SK-N-SH (cell line): ENCODE measurements around the gene C10orf67. TPM values are rescaled to one million over a fixed set of nuclear protein-coding genes. Genes with fewer than 3 reads are reported as not detected.
A peak's percentile ranks its signal among the peaks of the same experiment; 100 is the strongest.

ENCODE experiments used
- CTCF ChIA-PET: fragments of 300-600, 350-600 bp; formaldehyde crosslinking; extraction: SDS; loops from one replicate; lab custom pipeline; 2021; lab: Yijun Ruan, JAX
- POLR2A ChIA-PET: fragments of 350-600 bp; sonication (Branson Sonifier 250); formaldehyde crosslinking; extraction: SDS; loops from one replicate; lab custom pipeline; 2020; ENCODE audit warnings: antibody characterized with exemption, inconsistent platforms; lab: Yijun Ruan, JAX
- DNase-seq: peaks from one replicate; pipeline ENCODE4 v3.0.0; 2012
- H2AFZ ChIP-seq: fragments of 200-600 bp; sonication (generic); 2 replicates; pipeline ENCODE4 v1.8.1; 2016; ENCODE audit warnings: antibody characterized with exemption, mild to moderate bottlenecking, low read depth
- H3F3A ChIP-seq: fragments of 200-600 bp; sonication (generic); replicated peaks from 2 replicates; pipeline ENCODE3; 2016; ENCODE audit warnings: antibody characterized with exemption, mild to moderate bottlenecking; ENCODE audit not compliant: insufficient read depth
- H3K27ac ChIP-seq, 2 experiments: fragments of 200-500 bp in 1 of 2; fragments of 200-600 bp in 1 of 2; sonication (Bioruptor generic) in 1 of 2; sonication (generic), shearing (Covaris generic) in 1 of 2; 2 replicates each; pipeline versions ENCODE4 v1.5.1 to v1.6.1; 2014 to 2016; ENCODE audit warnings: low read depth in 2 of 2, inconsistent platforms in 1 of 2, low read length in 1 of 2, mild to moderate bottlenecking in 1 of 2, mixed read lengths in 1 of 2
- H3K27me3 ChIP-seq: fragments of 200-600 bp; sonication (generic), shearing (Covaris generic); 2 replicates; pipeline ENCODE4 v1.6.1; 2016; ENCODE audit warnings: mixed run types; ENCODE audit not compliant: insufficient read depth
- H3K36me3 ChIP-seq, 2 experiments: fragments of 200-500 bp in 1 of 2; fragments of 200-600 bp in 1 of 2; sonication (Bioruptor generic) in 1 of 2; sonication (generic) in 1 of 2; replicated peaks in 1 of 2; 2 replicates each; pipeline versions ENCODE3 to v1.5.1; 2014 to 2016; ENCODE audit warnings: low read length in 1 of 2, mild to moderate bottlenecking in 1 of 2; ENCODE audit not compliant: insufficient read depth in 2 of 2, control insufficient read depth in 1 of 2
- H3K4me1 ChIP-seq, 2 experiments: fragments of 200-500 bp in 1 of 2; fragments of 200-600 bp in 1 of 2; sonication (Bioruptor generic) in 1 of 2; sonication (generic), shearing (Covaris generic) in 1 of 2; 2 replicates each; pipeline versions ENCODE4 v1.5.1 to v1.6.1; 2014 to 2016; ENCODE audit warnings: low read depth in 1 of 2, low read length in 1 of 2, mixed run types in 1 of 2; ENCODE audit not compliant: insufficient read depth in 2 of 2, control insufficient read depth in 1 of 2
- H3K4me2 ChIP-seq: fragments of 200-600 bp; sonication (generic), shearing (Covaris generic); 2 replicates; pipeline ENCODE4 v1.6.1; 2017; ENCODE audit warnings: mixed run types
- H3K4me3 ChIP-seq, 2 experiments: fragments of 200-500 bp in 1 of 2; fragments of 200-600 bp in 1 of 2; sonication (Bioruptor generic) in 1 of 2; sonication (generic), shearing (Covaris generic) in 1 of 2; 2 replicates each; pipeline versions ENCODE4 v1.5.1 to v1.8.1; 2014 to 2016; ENCODE audit warnings: low read depth in 2 of 2, inconsistent platforms in 1 of 2, low read length in 1 of 2, mild to moderate bottlenecking in 1 of 2, mixed read lengths in 1 of 2, moderate library complexity in 1 of 2
- H3K79me2 ChIP-seq: fragments of 200-600 bp; sonication (generic); 2 replicates; pipeline ENCODE4 v1.8.1; 2017; ENCODE audit warnings: mild to moderate bottlenecking; ENCODE audit not compliant: insufficient read depth
- H3K9ac ChIP-seq: fragments of 200-600 bp; sonication (generic); 2 replicates; pipeline ENCODE4 v1.6.1; 2017; ENCODE audit warnings: mixed run types
- H3K9me2 ChIP-seq: fragments of 200-600 bp; sonication (generic); 2 replicates; pipeline ENCODE4 v1.6.1; 2017; ENCODE audit warnings: mixed run types
- H3K9me3 ChIP-seq: fragments of 200-600 bp; sonication (generic); 2 replicates; pipeline ENCODE4 v1.6.1; 2017; ENCODE audit warnings: mixed run types, mild to moderate bottlenecking, moderate library complexity
- H4K20me1 ChIP-seq: fragments of 200-600 bp; sonication (generic); 2 replicates; pipeline ENCODE4 v1.6.1; 2017; ENCODE audit warnings: mild to moderate bottlenecking, mixed run types; ENCODE audit not compliant: insufficient read depth
- EP300 ChIP-seq, 2 experiments: IDR thresholded peaks; 2 replicates each; pipeline versions ENCODE4 v1.4.0 to v1.6.1; 2012; ENCODE audit warnings: borderline replicate concordance in 1 of 2, low read depth in 1 of 2, low read length in 1 of 2
- FOSL2 ChIP-seq: IDR thresholded peaks from 2 replicates; pipeline ENCODE4 v1.4.0; 2012; ENCODE audit warnings: low read depth, mild to moderate bottlenecking, moderate library complexity, borderline replicate concordance
- FOXJ3 ChIP-seq: sonication (generic); formaldehyde crosslinking; IDR thresholded peaks from 2 replicates; pipeline ENCODE4 v1.5.1; 2020; ENCODE audit warnings: mild to moderate bottlenecking, missing genetic modification reagents
- POLR2AphosphoS5 ChIP-seq: IDR thresholded peaks from 2 replicates; pipeline ENCODE4 v1.6.1; 2012; ENCODE audit warnings: low read depth, low read length
- RFX5 ChIP-seq: IDR thresholded peaks from 2 replicates; pipeline ENCODE4 v1.6.1; 2012; ENCODE audit warnings: mild to moderate bottlenecking, improper control_type of control experiment, low read length
- SIN3A ChIP-seq: IDR thresholded peaks from 2 replicates; pipeline ENCODE4 v1.6.1; 2012; ENCODE audit warnings: low read depth, mild to moderate bottlenecking, low read length, moderate library complexity, borderline replicate concordance
- SMC3 ChIP-seq: IDR thresholded peaks from 2 replicates; pipeline ENCODE4 v1.6.1; 2012; ENCODE audit warnings: low read depth, low read length, improper control_type of control experiment
- TAF1 ChIP-seq: IDR thresholded peaks from 2 replicates; pipeline ENCODE4 v1.6.1; 2012; ENCODE audit warnings: low read depth, mild to moderate bottlenecking, low read length, moderate library complexity, borderline replicate concordance
- USF1 ChIP-seq: IDR thresholded peaks from 2 replicates; pipeline ENCODE4 v1.4.0; 2012; ENCODE audit warnings: low read depth, borderline replicate concordance
- WGBS: methylation state at CpG from one replicate; pipeline ENCODE4 v1.1.6; 2017; ENCODE audit warnings: low lambda C conversion rate; 5-methylcytosine and 5-hydroxymethylcytosine counted together
- polyA plus RNA-seq, 3 experiments: library from polyadenylated mRNA; depleted of rRNA; stranded (reverse); fragments of >200 nt; gene quantifications; 2 replicates each; pipeline ENCODE4 v1.2.3, GENCODE V29; 2012
- TF ChIP-seq, protein P1 (sequence below): fragments of 150-350 bp; IDR thresholded peaks from 2 replicates; pipeline ENCODE4 v1.6.1; 2017; ENCODE audit warnings: antibody characterized with exemption, low read length, low read depth, borderline replicate concordance

Gene C10orf67
- polyA plus RNA-seq, 1 of the 3 experiments (the other 2 are of a cell fraction), result 0.97 TPM

DNA sequence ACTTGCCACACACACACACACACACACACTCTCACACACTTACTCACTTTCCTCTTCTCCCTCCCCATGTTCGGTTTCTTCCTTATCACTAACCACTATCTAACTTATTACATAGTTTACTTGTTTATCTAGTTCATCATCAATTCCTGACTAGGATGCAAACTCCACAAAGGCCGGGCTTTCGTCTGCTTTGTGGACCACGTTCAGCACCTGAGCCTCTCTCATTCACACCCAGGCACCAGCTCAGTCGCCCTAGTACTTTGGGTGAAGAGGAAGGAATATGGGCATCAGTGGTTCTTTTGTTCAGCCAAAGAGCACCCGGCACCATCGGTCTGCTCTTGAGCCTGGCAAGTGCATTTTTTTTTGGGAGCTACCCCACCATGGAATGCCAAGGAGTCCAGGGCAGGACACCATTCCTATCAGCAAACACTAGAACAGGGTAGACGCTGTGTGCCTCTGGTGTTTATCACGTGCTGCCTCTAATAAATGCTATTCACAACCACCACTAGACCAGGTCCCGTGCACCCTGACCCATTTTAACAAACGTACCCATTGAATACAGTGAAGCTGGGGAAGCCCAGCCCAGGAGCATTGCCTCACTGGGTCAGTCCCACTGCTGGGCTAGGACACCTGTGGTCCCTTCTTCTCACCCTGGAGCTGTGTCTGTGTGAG lies 2.2 kb downstream of the C10orf67 start:
- H3K27ac ChIP-seq, result peak overlapping the region in 1 of 2 experiments; percentile 12; a peak in 2 of 4 replicates
- no peaks in the 10 kb centered on the region for H3K9me3 ChIP-seq
- 74% methylated on average over 8 of the region's 11 CpGs for WGBS
- H3K36me3 ChIP-seq, result no peaks in the 10 kb centered on the region
- H3F3A ChIP-seq, result peaks cover 47% of the 10 kb centered on the region
- no peaks in the 10 kb centered on the region for H4K20me1 ChIP-seq
- DNase-seq, result no peak
- H3K9ac ChIP-seq, result no peak overlapping the region
- POLR2A ChIA-PET, result no interaction called here
- no peaks in the 10 kb centered on the region for H3K9me2 ChIP-seq
- TF ChIP-seq FOSL2 (no peak), EP300 (IDR thresholded peaks at IDR 0.05; ENCODE audit: borderline replicate concordance in 1 of 2, low read depth in 1 of 2, low read length in 1 of 2) (peak in 1 of 2 experiments; percentile 50; a peak in 1 of 4 replicates), FOXJ3 (no peak), POLR2AphosphoS5 (no peak)
- H3K4me1 ChIP-seq, result peaks cover 4 to 54% of the 10 kb centered on the region in 2 experiments
- H3K79me2 ChIP-seq, result peaks cover 6% of the 10 kb centered on the region; the same call in 1 of the 2 replicates
- no peak overlapping the region for H3K4me3 ChIP-seq
- H3K27me3 ChIP-seq, result no peaks in the 10 kb centered on the region
- no peak overlapping the region for H3K4me2 ChIP-seq
- CTCF ChIA-PET, result interaction anchor here (1.5 to 1.6 kb wide), 2 partner anchors 27 to 184 kb away, joined by 3 to 8 read pairs; no protein-coding TSS in a partner anchor
- no peak overlapping the region; the same call in 1 of the 2 replicates for H2AFZ ChIP-seq

DNA sequence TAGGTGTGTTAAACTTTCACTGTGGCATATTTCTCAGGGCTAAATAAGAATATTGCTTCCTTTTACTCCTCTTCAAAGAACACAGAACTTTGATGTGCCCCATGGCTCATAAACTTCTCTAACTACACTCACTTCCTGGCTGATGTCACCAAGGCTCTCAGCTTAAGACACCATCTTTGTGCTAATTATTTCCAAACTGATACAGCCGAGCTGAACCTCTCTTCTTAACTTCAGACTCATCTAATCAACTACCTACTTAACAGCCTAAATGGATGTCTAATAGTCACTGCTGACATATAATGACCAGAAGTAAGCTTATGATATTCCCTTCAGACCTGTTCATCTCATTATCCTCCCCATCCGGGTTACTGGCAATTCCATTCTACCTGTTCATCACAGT lies 3.6 kb downstream of the C10orf67 start:
- Histone ChIP-seq H3K36me3 (no peaks in the 10 kb centered on the region), H3F3A (peaks cover 45% of the 10 kb centered on the region), H3K79me2 (peaks cover 6% of the 10 kb centered on the region; the same call in 1 of the 2 replicates), H3K9ac (peak overlapping the region; percentile 63; the same call in 1 of the 2 replicates), H4K20me1 (no peaks in the 10 kb centered on the region), H3K4me1 (peaks cover 4 to 41% of the 10 kb centered on the region in 2 experiments), H3K27me3 (no peaks in the 10 kb centered on the region), H3K27ac (peak overlapping the region in 1 of 2 experiments; percentile 90; a peak in 2 of 4 replicates), H2AFZ (peak overlapping the region; percentile 42), H3K4me2 (no peak overlapping the region), H3K9me2 (no peaks in the 10 kb centered on the region), H3K4me3 (no peak overlapping the region), H3K9me3 (no peaks in the 10 kb centered on the region)
- no peak for DNase-seq
- ChIA-PET CTCF (interaction anchor here (1.1 kb wide), 1 partner anchor 26 kb away, joined by 3 read pairs; no protein-coding TSS in a partner anchor), POLR2A (no interaction called here)
- no peak for TF ChIP-seq USF1
- TF ChIP-seq, protein P1, sequence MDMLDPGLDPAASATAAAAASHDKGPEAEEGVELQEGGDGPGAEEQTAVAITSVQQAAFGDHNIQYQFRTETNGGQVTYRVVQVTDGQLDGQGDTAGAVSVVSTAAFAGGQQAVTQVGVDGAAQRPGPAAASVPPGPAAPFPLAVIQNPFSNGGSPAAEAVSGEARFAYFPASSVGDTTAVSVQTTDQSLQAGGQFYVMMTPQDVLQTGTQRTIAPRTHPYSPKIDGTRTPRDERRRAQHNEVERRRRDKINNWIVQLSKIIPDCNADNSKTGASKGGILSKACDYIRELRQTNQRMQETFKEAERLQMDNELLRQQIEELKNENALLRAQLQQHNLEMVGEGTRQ, result no peak
- no peak for TF ChIP-seq SIN3A
- TF ChIP-seq EP300 (IDR thresholded peaks at IDR 0.05; ENCODE audit: borderline replicate concordance in 1 of 2, low read depth in 1 of 2, low read length in 1 of 2), result no peak
- no peak for TF ChIP-seq RFX5
- no peak for TF ChIP-seq TAF1
- TF ChIP-seq SMC3, result no peak
- WGBS, result 32% methylated on average over 2 of the region's 2 CpGs
